ENCODE measurements around the gene RGS19. TPM values are rescaled to one million over a fixed set of nuclear protein-coding genes. Genes with fewer than 3 reads are reported as not detected.

RGS19 gene
- total RNA-seq, 1 donor from 2014 or later: 2.0 TPM

DNA sequence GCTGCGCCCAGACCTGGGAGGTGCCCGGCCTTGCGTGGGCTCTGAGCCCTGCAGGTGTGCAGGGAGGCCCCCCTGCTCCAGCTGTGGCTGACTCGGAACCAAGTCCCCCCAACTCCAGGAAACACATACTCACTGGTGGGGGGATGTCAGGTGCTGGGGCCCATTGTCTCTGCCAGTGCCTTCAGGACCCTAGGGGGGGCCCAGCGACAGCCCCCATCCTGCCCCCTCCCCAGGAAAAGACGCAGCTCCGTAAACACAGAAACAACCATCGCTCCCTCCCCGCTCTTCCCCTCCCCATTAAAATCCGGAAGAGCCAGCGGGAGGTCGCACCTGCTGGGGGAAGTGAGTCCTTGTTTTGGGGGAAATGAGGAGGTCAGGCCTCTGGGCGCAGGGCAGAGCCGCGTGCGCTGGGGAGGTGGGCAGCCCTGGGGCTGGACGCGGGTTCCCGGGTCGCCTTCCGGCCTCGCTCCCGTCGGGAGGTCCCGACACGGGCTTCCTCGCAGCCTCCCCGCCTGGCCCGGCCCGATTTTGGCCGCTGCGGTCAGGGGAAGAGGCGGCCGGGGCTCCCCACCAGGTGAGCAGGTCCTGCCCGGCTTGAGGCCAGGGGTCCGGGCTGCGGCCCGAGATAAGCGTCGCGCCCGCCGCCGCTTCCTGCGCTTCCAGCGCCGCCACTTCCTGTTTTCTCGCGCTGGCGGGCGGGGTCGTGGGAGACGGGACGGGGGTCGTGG lies 37.1 kb downstream of the RGS19 start:
- TF ChIP-seq, protein P1, sequence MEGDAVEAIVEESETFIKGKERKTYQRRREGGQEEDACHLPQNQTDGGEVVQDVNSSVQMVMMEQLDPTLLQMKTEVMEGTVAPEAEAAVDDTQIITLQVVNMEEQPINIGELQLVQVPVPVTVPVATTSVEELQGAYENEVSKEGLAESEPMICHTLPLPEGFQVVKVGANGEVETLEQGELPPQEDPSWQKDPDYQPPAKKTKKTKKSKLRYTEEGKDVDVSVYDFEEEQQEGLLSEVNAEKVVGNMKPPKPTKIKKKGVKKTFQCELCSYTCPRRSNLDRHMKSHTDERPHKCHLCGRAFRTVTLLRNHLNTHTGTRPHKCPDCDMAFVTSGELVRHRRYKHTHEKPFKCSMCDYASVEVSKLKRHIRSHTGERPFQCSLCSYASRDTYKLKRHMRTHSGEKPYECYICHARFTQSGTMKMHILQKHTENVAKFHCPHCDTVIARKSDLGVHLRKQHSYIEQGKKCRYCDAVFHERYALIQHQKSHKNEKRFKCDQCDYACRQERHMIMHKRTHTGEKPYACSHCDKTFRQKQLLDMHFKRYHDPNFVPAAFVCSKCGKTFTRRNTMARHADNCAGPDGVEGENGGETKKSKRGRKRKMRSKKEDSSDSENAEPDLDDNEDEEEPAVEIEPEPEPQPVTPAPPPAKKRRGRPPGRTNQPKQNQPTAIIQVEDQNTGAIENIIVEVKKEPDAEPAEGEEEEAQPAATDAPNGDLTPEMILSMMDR (IDR thresholded peaks at IDR 0.05): no peak
- TF ChIP-seq EZH2 (IDR thresholded peaks at IDR 0.05) (peak; percentile 97), EZH2phosphoT487 (IDR thresholded peaks at IDR 0.05) (peak; percentile 91)
- no peaks in the 10 kb centered on the region for H3K36me3 ChIP-seq
- H3K27ac ChIP-seq: no peak overlapping the region
- no peaks in the 10 kb centered on the region for H3K79me2 ChIP-seq (ENCODE audit: low read depth)
- peak overlapping the region; percentile 35 for H3K4me3 ChIP-seq
- peaks cover 26% of the 10 kb centered on the region for H4K20me1 ChIP-seq (ENCODE audit: low read depth)
- Mint-ChIP-seq H3K27me3 (ENCODE audit: insufficient read depth, low read depth) (peaks cover 71% of the 10 kb centered on the region), H3K4me1 (peaks cover 11% of the 10 kb centered on the region), H3K4me3 (no peak overlapping the region), H3K27ac (no peak overlapping the region), H3K36me3 (no peaks in the 10 kb centered on the region), H3K9me3 (no peaks in the 10 kb centered on the region)
- H3K9me3 ChIP-seq (ENCODE audit: low read depth): no peaks in the 10 kb centered on the region
- no peak overlapping the region for H3K9ac ChIP-seq
- H3K27me3 ChIP-seq: peaks cover 100% of the 10 kb centered on the region
- H3K4me1 ChIP-seq: peaks cover 17% of the 10 kb centered on the region
- peak overlapping the region; percentile 69 for H3K4me2 ChIP-seq
- H3F3A ChIP-seq (ENCODE audit: low read depth): peaks cover 15% of the 10 kb centered on the region
- peak; percentile 37 for DNase-seq (ENCODE audit: low spot score)
- peak overlapping the region; percentile 19 for H2AFZ ChIP-seq (replicated peaks)

- H3K4me2 ChIP-seq: peak overlapping the region; percentile 69
- no peaks in the 10 kb centered on the region for H3K36me3 ChIP-seq
- H3K79me2 ChIP-seq (ENCODE audit: low read depth): no peaks in the 10 kb centered on the region
- H3K27me3 Mint-ChIP-seq (ENCODE audit: insufficient read depth, low read depth): peaks cover 68% of the 10 kb centered on the region
- no peaks in the 10 kb centered on the region for H3K36me3 Mint-ChIP-seq
- H3K9me3 ChIP-seq (ENCODE audit: low read depth): no peaks in the 10 kb centered on the region
- peaks cover 15% of the 10 kb centered on the region for H3F3A ChIP-seq (ENCODE audit: low read depth)
- TF ChIP-seq EZH2phosphoT487 (IDR thresholded peaks at IDR 0.05) (no peak), EZH2 (IDR thresholded peaks at IDR 0.05) (no peak)
- TF ChIP-seq, protein P1 (IDR thresholded peaks at IDR 0.05): no peak
- peaks cover 100% of the 10 kb centered on the region for H3K27me3 ChIP-seq
- H2AFZ ChIP-seq (replicated peaks): no peak overlapping the region
- no peaks in the 10 kb centered on the region for H3K9me3 Mint-ChIP-seq
- H4K20me1 ChIP-seq (ENCODE audit: low read depth): peaks cover 28% of the 10 kb centered on the region
- H3K27ac Mint-ChIP-seq: no peak overlapping the region
- H3K9ac ChIP-seq: no peak overlapping the region
- peaks cover 11% of the 10 kb centered on the region for H3K4me1 Mint-ChIP-seq
- peaks cover 21% of the 10 kb centered on the region for H3K4me1 ChIP-seq
- no peak for DNase-seq (ENCODE audit: low spot score)
- H3K27ac ChIP-seq: no peak overlapping the region
- no peak overlapping the region for H3K4me3 ChIP-seq
- H3K4me3 Mint-ChIP-seq: no peak overlapping the region
Measured at GRCh38 chr20:64041781-64042053, 37.6 kb downstream of the RGS19 start.

- no peak overlapping the region for H2AFZ ChIP-seq (replicated peaks)
- H3K4me1 ChIP-seq: peaks cover 26% of the 10 kb centered on the region
- peaks cover 33% of the 10 kb centered on the region for H4K20me1 ChIP-seq (ENCODE audit: low read depth)
- H3K79me2 ChIP-seq (ENCODE audit: low read depth): no peaks in the 10 kb centered on the region
- H3K27me3 ChIP-seq: peaks cover 100% of the 10 kb centered on the region
- H3K4me2 ChIP-seq: no peak overlapping the region
- H3K27ac Mint-ChIP-seq: no peak overlapping the region
- H3K4me3 ChIP-seq: no peak overlapping the region
- H3K27me3 Mint-ChIP-seq (ENCODE audit: insufficient read depth, low read depth): peaks cover 66% of the 10 kb centered on the region
- H3K36me3 ChIP-seq: no peaks in the 10 kb centered on the region
- DNase-seq (ENCODE audit: low spot score): no peak
- no peaks in the 10 kb centered on the region for H3K9me3 ChIP-seq (ENCODE audit: low read depth)
- H3K9me3 Mint-ChIP-seq: no peaks in the 10 kb centered on the region
- H3F3A ChIP-seq (ENCODE audit: low read depth): peaks cover 15% of the 10 kb centered on the region
- H3K27ac ChIP-seq: no peak overlapping the region
- TF ChIP-seq, protein P1 (IDR thresholded peaks at IDR 0.05): no peak
- no peak for TF ChIP-seq EZH2 (IDR thresholded peaks at IDR 0.05)
- no peak for TF ChIP-seq EZH2phosphoT487 (IDR thresholded peaks at IDR 0.05)
- peaks cover 16% of the 10 kb centered on the region for H3K4me1 Mint-ChIP-seq
- H3K9ac ChIP-seq: no peak overlapping the region
- H3K4me3 Mint-ChIP-seq: no peak overlapping the region
- H3K36me3 Mint-ChIP-seq: no peaks in the 10 kb centered on the region
Measured at GRCh38 chr20:64041040-64041780, 38.1 kb downstream of the RGS19 start.
